Mammary epithelial cell (primary cell): Measurements from ENCODE around the gene MACROD1.

Experiments used
- EZH2 ChIP-seq: IDR thresholded peaks from 2 replicates; pipeline ENCODE4 v1.6.1; 2012; ENCODE audit warnings: low read length, inconsistent platforms, borderline replicate concordance
- TF ChIP-seq, protein P1 (sequence below), 2 donors: IDR thresholded peaks in 1 of 2; conservative IDR thresholded peaks in 1 of 2; 2 replicates each; pipeline ENCODE4 v1.5.1; 2011 to 2012; ENCODE audit warnings: inconsistent platforms in 2 of 2, low read length in 2 of 2, mild to moderate bottlenecking in 2 of 2, control low read depth in 1 of 2, low read depth in 1 of 2; ENCODE audit not compliant: insufficient read depth in 1 of 2; ENCODE audit errors: extremely low read depth in 1 of 2

DNA sequence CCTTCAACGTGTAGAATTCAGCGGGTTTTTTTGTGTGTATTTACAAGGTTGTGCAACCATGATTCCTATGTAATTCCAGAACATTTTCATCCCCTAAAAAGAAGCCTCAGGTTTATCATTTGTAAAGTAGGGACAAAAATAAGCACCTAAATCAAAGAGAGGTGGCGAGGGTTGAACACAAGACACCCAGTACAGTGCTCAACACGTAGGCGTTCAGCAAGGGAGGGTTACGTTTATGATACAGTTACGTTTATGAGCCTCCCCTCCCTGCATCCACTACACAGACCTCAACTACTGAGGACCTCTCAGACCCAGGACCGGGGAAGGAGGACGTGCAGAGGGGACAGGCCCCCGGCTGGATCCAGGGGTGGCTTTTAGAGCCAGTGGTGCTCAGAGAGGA lies 85.5 kb downstream of the MACROD1 start:
- TF ChIP-seq EZH2: no peak
- TF ChIP-seq, protein P1, sequence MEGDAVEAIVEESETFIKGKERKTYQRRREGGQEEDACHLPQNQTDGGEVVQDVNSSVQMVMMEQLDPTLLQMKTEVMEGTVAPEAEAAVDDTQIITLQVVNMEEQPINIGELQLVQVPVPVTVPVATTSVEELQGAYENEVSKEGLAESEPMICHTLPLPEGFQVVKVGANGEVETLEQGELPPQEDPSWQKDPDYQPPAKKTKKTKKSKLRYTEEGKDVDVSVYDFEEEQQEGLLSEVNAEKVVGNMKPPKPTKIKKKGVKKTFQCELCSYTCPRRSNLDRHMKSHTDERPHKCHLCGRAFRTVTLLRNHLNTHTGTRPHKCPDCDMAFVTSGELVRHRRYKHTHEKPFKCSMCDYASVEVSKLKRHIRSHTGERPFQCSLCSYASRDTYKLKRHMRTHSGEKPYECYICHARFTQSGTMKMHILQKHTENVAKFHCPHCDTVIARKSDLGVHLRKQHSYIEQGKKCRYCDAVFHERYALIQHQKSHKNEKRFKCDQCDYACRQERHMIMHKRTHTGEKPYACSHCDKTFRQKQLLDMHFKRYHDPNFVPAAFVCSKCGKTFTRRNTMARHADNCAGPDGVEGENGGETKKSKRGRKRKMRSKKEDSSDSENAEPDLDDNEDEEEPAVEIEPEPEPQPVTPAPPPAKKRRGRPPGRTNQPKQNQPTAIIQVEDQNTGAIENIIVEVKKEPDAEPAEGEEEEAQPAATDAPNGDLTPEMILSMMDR (conservative IDR thresholded peaks at IDR 0.05 in 1 of 2, IDR thresholded peaks at IDR 0.05 in 1 of 2; ENCODE audit: extremely low read depth in 1 of 2, insufficient read depth in 1 of 2, low read depth in 1 of 2, low read length in 2 of 2): no peak
